Measurements from ENCODE around the gene MCTP2.

MCTP2 gene

DNA sequence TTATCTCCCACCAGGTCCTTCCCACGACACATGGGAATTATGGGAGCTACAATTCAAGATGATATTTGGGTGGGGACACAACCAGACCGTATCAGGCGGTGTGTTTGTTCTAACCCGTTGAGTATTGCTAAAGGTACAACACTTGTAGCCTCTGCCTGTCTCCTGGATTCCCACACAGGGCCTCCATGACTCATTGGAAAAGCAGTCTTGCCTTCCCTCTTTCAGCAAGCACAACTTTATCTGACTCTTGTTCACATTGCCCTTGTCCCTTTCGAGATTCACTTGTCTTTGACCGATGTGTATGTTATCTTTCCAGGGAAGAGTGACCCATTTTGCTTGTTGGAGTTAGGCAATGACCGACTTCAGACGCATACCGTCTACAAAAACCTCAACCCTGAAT, 152.3 kb downstream of the MCTP2 start:
- no peak overlapping the region for H3K4me3 ChIP-seq (replicated peaks; ENCODE audit: insufficient read depth, low read length)
- no peak for DNase-seq (ENCODE audit: low read depth in 1 of 2, low spot score in 1 of 2)
- no peaks in the 10 kb centered on the region for H3K27me3 ChIP-seq (ENCODE audit: insufficient read depth, poor library complexity, severe bottlenecking)
- TF ChIP-seq, protein P1, sequence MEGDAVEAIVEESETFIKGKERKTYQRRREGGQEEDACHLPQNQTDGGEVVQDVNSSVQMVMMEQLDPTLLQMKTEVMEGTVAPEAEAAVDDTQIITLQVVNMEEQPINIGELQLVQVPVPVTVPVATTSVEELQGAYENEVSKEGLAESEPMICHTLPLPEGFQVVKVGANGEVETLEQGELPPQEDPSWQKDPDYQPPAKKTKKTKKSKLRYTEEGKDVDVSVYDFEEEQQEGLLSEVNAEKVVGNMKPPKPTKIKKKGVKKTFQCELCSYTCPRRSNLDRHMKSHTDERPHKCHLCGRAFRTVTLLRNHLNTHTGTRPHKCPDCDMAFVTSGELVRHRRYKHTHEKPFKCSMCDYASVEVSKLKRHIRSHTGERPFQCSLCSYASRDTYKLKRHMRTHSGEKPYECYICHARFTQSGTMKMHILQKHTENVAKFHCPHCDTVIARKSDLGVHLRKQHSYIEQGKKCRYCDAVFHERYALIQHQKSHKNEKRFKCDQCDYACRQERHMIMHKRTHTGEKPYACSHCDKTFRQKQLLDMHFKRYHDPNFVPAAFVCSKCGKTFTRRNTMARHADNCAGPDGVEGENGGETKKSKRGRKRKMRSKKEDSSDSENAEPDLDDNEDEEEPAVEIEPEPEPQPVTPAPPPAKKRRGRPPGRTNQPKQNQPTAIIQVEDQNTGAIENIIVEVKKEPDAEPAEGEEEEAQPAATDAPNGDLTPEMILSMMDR (IDR thresholded peaks at IDR 0.05; ENCODE audit: insufficient read depth, low read length) = no peak
- TF ChIP-seq SPI1 (IDR thresholded peaks at IDR 0.05; ENCODE audit: borderline replicate concordance, low read depth) (no peak), GABPA (IDR thresholded peaks at IDR 0.05; ENCODE audit: low read depth) (no peak), POLR2AphosphoS5 (IDR thresholded peaks at IDR 0.05; ENCODE audit: low read depth) (no peak)
- TF ChIP-seq, protein P2, sequence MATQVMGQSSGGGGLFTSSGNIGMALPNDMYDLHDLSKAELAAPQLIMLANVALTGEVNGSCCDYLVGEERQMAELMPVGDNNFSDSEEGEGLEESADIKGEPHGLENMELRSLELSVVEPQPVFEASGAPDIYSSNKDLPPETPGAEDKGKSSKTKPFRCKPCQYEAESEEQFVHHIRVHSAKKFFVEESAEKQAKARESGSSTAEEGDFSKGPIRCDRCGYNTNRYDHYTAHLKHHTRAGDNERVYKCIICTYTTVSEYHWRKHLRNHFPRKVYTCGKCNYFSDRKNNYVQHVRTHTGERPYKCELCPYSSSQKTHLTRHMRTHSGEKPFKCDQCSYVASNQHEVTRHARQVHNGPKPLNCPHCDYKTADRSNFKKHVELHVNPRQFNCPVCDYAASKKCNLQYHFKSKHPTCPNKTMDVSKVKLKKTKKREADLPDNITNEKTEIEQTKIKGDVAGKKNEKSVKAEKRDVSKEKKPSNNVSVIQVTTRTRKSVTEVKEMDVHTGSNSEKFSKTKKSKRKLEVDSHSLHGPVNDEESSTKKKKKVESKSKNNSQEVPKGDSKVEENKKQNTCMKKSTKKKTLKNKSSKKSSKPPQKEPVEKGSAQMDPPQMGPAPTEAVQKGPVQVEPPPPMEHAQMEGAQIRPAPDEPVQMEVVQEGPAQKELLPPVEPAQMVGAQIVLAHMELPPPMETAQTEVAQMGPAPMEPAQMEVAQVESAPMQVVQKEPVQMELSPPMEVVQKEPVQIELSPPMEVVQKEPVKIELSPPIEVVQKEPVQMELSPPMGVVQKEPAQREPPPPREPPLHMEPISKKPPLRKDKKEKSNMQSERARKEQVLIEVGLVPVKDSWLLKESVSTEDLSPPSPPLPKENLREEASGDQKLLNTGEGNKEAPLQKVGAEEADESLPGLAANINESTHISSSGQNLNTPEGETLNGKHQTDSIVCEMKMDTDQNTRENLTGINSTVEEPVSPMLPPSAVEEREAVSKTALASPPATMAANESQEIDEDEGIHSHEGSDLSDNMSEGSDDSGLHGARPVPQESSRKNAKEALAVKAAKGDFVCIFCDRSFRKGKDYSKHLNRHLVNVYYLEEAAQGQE (IDR thresholded peaks at IDR 0.05; ENCODE audit: insufficient replicate concordance, low read depth) = no peak
- H3K27ac ChIP-seq (replicated peaks) = no peak overlapping the region

DNA sequence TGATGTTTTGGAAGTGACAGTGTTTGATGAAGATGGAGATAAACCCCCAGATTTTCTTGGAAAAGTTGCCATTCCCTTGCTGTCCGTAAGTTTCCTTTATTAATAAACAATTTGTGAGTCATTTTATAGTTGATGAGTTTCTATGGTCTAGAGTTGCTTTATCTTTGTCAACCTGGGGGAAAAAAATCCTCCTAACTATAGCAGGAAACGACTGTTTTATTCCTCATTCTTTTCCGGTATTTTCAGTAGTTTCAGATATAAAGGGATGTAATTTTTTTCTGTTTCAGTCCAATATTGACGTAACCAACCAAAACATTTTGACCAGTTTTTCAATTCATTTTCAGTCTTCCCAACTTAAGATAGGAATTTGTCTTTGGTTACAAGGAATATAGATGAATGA, 154.1 kb downstream of the MCTP2 start:
- TF ChIP-seq, protein P2 (IDR thresholded peaks at IDR 0.05; ENCODE audit: insufficient replicate concordance, low read depth) = no peak
- TF ChIP-seq SPI1 (IDR thresholded peaks at IDR 0.05; ENCODE audit: borderline replicate concordance, low read depth) = no peak
- TF ChIP-seq GABPA (IDR thresholded peaks at IDR 0.05; ENCODE audit: low read depth) = no peak
- TF ChIP-seq POLR2AphosphoS5 (IDR thresholded peaks at IDR 0.05; ENCODE audit: low read depth) = no peak
- TF ChIP-seq, protein P1 (IDR thresholded peaks at IDR 0.05; ENCODE audit: insufficient read depth, low read length) = no peak
- no peak overlapping the region for H3K27ac ChIP-seq (replicated peaks)
- DNase-seq (ENCODE audit: low read depth in 1 of 2, low spot score in 1 of 2) = no peak
- no peaks in the 10 kb centered on the region for H3K27me3 ChIP-seq (ENCODE audit: insufficient read depth, poor library complexity, severe bottlenecking)
- H3K4me3 ChIP-seq (replicated peaks; ENCODE audit: insufficient read depth, low read length) = no peak overlapping the region

DNA sequence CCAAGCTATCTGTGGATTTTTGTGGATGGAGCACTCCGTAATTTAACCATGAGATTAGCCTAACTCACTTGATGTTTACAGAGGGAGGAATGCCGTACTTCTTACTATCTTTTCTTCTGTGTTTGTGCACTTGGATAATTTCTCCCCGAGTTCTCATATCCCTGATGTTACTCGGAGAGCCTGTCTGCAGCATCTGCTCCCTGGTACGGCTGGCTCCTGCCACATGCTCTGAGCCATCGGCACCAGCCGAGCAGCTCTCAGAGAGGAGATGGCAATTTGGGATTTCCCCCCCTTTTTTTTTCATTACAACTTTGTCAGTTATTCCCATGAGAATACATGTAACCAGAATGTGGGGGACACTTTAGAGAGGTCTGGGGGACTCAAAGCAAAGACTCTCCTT, 155.0 kb downstream of the MCTP2 start:
- TF ChIP-seq, protein P2 (IDR thresholded peaks at IDR 0.05; ENCODE audit: insufficient replicate concordance, low read depth) = no peak
- no peak for TF ChIP-seq SPI1 (IDR thresholded peaks at IDR 0.05; ENCODE audit: borderline replicate concordance, low read depth)
- TF ChIP-seq GABPA (IDR thresholded peaks at IDR 0.05; ENCODE audit: low read depth) = no peak
- TF ChIP-seq, protein P1 (IDR thresholded peaks at IDR 0.05; ENCODE audit: insufficient read depth, low read length) = no peak
- no peak for TF ChIP-seq POLR2AphosphoS5 (IDR thresholded peaks at IDR 0.05; ENCODE audit: low read depth)
- no peaks in the 10 kb centered on the region for H3K27me3 ChIP-seq (ENCODE audit: insufficient read depth, poor library complexity, severe bottlenecking)
- no peak overlapping the region for H3K27ac ChIP-seq (replicated peaks)
- no peak overlapping the region for H3K4me3 ChIP-seq (replicated peaks; ENCODE audit: insufficient read depth, low read length)
- DNase-seq (ENCODE audit: low read depth in 1 of 2, low spot score in 1 of 2) = no peak
